Measurements from ENCODE around the gene SLC35C1. TPM values are rescaled to one million over a fixed set of nuclear protein-coding genes. Genes with fewer than 3 reads are reported as not detected.

SLC35C1 gene
- total RNA-seq, 1 experiment from 2014 or later = 18.1 TPM

DNA sequence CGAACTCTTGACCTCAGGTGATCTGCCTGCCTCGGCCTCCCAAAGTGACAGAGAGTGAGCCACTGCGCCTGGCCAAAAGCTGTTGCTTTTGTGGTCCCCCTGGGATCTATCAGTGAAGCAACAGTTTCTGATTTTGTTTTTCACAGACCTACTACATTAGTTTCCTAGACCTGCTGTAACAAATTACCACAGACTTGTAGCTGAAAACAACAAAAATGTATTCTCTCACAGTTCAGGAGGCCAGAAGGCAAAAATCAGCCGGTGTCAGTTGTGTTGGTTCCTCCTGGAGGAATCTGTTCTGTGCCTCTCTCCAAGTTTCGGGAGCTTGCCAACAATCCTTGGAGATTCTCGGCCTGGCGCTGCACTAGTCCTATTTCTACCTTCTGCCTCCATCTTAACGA lies 8.5 kb upstream of the SLC35C1 start:
- Mint-ChIP-seq H3K9me3 (ENCODE audit: low read depth, unreplicated experiment) (peaks cover 3% of the 10 kb centered on the region), H3K27ac (ENCODE audit: unreplicated experiment) (no peak overlapping the region), H3K4me3 (ENCODE audit: low read depth, unreplicated experiment) (no peak overlapping the region), H3K4me1 (ENCODE audit: low read depth, unreplicated experiment) (peaks cover 12% of the 10 kb centered on the region), H3K27me3 (ENCODE audit: unreplicated experiment) (peaks cover 25% of the 10 kb centered on the region), H3K36me3 (ENCODE audit: insufficient read depth, unreplicated experiment) (no peaks in the 10 kb centered on the region)
- BruUV-seq (replicated peaks) = no TSS peak
- TF ChIP-seq, protein P1, sequence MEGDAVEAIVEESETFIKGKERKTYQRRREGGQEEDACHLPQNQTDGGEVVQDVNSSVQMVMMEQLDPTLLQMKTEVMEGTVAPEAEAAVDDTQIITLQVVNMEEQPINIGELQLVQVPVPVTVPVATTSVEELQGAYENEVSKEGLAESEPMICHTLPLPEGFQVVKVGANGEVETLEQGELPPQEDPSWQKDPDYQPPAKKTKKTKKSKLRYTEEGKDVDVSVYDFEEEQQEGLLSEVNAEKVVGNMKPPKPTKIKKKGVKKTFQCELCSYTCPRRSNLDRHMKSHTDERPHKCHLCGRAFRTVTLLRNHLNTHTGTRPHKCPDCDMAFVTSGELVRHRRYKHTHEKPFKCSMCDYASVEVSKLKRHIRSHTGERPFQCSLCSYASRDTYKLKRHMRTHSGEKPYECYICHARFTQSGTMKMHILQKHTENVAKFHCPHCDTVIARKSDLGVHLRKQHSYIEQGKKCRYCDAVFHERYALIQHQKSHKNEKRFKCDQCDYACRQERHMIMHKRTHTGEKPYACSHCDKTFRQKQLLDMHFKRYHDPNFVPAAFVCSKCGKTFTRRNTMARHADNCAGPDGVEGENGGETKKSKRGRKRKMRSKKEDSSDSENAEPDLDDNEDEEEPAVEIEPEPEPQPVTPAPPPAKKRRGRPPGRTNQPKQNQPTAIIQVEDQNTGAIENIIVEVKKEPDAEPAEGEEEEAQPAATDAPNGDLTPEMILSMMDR (IDR thresholded peaks at IDR 0.05; ENCODE audit: unreplicated experiment) = no peak
- no peak for DNase-seq
- CTCF ChIA-PET = no interaction called here
- intact Hi-C loops (cut with micrococcal nuclease; ENCODE audit: unreplicated experiment) = loop anchor here (5.0 kb wide), 1 partner anchor 49 kb away; no protein-coding TSS in a partner anchor

DNA sequence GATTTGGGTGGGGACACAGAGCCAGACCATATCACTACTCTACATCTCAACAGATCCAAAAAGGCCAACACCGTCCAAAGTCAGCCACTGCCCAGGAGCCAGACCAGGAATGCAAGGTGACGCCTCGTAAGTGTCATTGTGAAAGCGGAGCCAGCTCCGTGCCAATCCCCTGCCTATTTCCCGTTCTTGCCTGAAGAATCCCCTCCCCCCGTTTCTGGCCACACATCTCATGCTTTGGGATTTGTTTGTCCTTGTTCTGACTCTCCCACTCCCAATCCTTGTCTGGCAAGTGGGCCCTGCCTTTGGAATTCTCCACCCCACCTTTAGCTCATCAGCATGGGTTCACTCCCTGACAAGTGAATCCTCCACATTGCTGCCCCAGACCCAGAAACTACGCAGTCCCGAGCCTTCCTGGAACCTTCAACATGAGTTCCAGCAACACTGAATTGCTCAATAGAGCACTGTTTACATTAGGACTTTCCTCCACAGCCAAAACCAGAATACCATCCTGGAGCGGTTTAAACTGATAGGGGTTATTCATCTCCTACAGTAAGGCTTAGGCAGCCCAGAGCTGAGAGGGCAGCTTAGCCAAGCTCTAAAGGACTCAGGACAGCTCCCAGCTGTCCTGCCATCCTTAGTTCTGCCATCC lies 6.0 kb upstream of the SLC35C1 start:
- CTCF ChIA-PET = interaction anchor here (0.7 to 1.7 kb wide), 2 partner anchors 27 to 332 kb away, joined by 6 to 7 read pairs; no protein-coding TSS in a partner anchor
- peaks cover 4% of the 10 kb centered on the region for H3K36me3 Mint-ChIP-seq (ENCODE audit: insufficient read depth, unreplicated experiment)
- intact Hi-C loops (cut with micrococcal nuclease; ENCODE audit: unreplicated experiment) = loop anchor here (5.0 kb wide), 1 partner anchor 52 kb away; no protein-coding TSS in a partner anchor
- no peak overlapping the region for H3K27ac Mint-ChIP-seq (ENCODE audit: unreplicated experiment)
- no TSS peak for BruUV-seq (replicated peaks)
- no peak for DNase-seq
- peaks cover 3% of the 10 kb centered on the region for H3K9me3 Mint-ChIP-seq (ENCODE audit: low read depth, unreplicated experiment)
- TF ChIP-seq, protein P1 (IDR thresholded peaks at IDR 0.05; ENCODE audit: unreplicated experiment) = no peak
- no peak overlapping the region for H3K4me3 Mint-ChIP-seq (ENCODE audit: low read depth, unreplicated experiment)
- peaks cover 10% of the 10 kb centered on the region for H3K27me3 Mint-ChIP-seq (ENCODE audit: unreplicated experiment)
- peaks cover 7% of the 10 kb centered on the region for H3K4me1 Mint-ChIP-seq (ENCODE audit: low read depth, unreplicated experiment)

DNA sequence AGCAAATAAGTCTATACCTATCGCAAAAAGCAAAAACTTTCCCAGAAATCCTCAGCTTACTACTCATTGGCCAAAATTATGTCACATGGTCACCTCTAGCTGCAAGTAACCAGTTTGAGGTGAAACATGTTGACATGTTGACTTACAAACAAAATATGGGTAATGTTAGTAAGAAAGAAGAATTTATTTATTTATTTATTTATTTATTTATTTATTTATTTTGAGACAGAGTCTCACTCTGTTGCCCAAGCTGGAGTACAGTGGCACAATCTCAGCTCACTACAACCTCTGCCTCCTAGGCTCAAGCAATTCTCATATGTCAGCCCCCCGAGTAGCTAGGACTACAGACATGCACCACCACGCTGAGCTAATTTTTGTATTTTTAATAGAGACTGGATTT lies 5.4 kb upstream of the SLC35C1 start:
- CTCF ChIA-PET = interaction anchor here (0.7 to 1.7 kb wide), 2 partner anchors 27 to 332 kb away, joined by 6 to 7 read pairs; no protein-coding TSS in a partner anchor
- Mint-ChIP-seq H3K9me3 (ENCODE audit: low read depth, unreplicated experiment) (peaks cover 3% of the 10 kb centered on the region), H3K27me3 (ENCODE audit: unreplicated experiment) (peaks cover 4% of the 10 kb centered on the region), H3K4me1 (ENCODE audit: low read depth, unreplicated experiment) (peaks cover under 1% of the 10 kb centered on the region), H3K36me3 (ENCODE audit: insufficient read depth, unreplicated experiment) (peaks cover 10% of the 10 kb centered on the region), H3K27ac (ENCODE audit: unreplicated experiment) (no peak overlapping the region), H3K4me3 (ENCODE audit: low read depth, unreplicated experiment) (no peak overlapping the region)
- no TSS peak for BruUV-seq (replicated peaks)
- TF ChIP-seq, protein P1 (IDR thresholded peaks at IDR 0.05; ENCODE audit: unreplicated experiment) = no peak
- intact Hi-C loops (cut with micrococcal nuclease; ENCODE audit: unreplicated experiment) = loop anchor here (5.0 kb wide), 1 partner anchor 52 kb away; no protein-coding TSS in a partner anchor
- no peak for DNase-seq

DNA sequence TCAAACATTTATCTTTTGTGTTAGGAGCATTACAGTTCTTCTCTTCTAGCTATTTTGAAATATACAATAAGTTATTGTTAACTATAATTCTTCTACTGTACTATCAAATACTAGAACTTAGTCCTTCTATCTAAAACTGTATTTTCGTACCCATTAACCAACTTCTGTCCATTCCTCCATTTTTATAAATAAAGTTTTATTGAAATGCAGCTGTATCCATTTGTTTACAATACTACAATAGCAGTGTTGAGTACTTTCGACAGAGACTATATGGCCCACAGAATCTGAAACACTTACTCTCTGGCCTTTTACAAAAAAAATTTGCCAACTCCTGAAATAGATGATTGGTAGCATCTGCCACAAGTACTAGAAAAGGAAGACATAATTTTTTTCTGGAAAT lies 4.7 kb upstream of the SLC35C1 start:
- Mint-ChIP-seq H3K4me3 (ENCODE audit: low read depth, unreplicated experiment) (no peak overlapping the region), H3K27ac (ENCODE audit: unreplicated experiment) (no peak overlapping the region), H3K4me1 (ENCODE audit: low read depth, unreplicated experiment) (no peaks in the 10 kb centered on the region), H3K36me3 (ENCODE audit: insufficient read depth, unreplicated experiment) (peaks cover 17% of the 10 kb centered on the region), H3K27me3 (ENCODE audit: unreplicated experiment) (no peaks in the 10 kb centered on the region), H3K9me3 (ENCODE audit: low read depth, unreplicated experiment) (peaks cover 3% of the 10 kb centered on the region)
- intact Hi-C loops (cut with micrococcal nuclease; ENCODE audit: unreplicated experiment) = no loop called here
- TF ChIP-seq, protein P1 (IDR thresholded peaks at IDR 0.05; ENCODE audit: unreplicated experiment) = no peak
- no peak for DNase-seq
- CTCF ChIA-PET = interaction anchor here (1.7 kb wide), 1 partner anchor 28 kb away, joined by 7 read pairs; no protein-coding TSS in a partner anchor
- no TSS peak for BruUV-seq (replicated peaks)

Data from Calu3 (cell line).